ENCODE measurements around the gene KRTAP5-1.

DNA sequence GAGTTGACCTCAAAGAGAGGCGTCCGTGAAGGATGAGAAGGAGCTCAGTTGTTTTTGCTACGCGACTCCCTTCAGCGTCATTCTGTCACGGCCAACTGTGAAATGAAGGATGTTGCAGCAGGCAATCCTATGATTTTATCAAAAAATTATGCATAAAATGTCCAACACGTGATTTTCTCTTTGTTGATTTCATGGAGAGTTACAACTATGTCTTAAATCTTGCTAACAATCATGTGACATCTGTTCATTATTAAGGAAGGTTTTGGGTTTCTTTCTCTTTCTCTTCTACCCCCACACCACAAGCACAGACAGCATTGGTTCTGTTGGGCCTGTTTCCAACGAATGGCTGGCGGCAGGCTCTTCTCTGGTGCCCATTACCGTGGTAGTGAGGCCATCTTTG is 33.1 kb upstream of the KRTAP5-1 start:
- no peak for TF ChIP-seq RFX5 (IDR thresholded peaks at IDR 0.05)
- TF ChIP-seq, protein P1, sequence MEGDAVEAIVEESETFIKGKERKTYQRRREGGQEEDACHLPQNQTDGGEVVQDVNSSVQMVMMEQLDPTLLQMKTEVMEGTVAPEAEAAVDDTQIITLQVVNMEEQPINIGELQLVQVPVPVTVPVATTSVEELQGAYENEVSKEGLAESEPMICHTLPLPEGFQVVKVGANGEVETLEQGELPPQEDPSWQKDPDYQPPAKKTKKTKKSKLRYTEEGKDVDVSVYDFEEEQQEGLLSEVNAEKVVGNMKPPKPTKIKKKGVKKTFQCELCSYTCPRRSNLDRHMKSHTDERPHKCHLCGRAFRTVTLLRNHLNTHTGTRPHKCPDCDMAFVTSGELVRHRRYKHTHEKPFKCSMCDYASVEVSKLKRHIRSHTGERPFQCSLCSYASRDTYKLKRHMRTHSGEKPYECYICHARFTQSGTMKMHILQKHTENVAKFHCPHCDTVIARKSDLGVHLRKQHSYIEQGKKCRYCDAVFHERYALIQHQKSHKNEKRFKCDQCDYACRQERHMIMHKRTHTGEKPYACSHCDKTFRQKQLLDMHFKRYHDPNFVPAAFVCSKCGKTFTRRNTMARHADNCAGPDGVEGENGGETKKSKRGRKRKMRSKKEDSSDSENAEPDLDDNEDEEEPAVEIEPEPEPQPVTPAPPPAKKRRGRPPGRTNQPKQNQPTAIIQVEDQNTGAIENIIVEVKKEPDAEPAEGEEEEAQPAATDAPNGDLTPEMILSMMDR (IDR thresholded peaks at IDR 0.05), result no peak
- TF ChIP-seq RARB (CRISPR knock-in tag; IDR thresholded peaks at IDR 0.05), result no peak
- no peak for TF ChIP-seq HDAC2 (IDR thresholded peaks at IDR 0.05)
- TF ChIP-seq CHD2 (IDR thresholded peaks at IDR 0.05; ENCODE audit: low read length, partially characterized antibody), result no peak
- TF ChIP-seq JUN (IDR thresholded peaks at IDR 0.05), result no peak
- TF ChIP-seq SMC3 (IDR thresholded peaks at IDR 0.05), result no peak
- TF ChIP-seq CEBPB (IDR thresholded peaks at IDR 0.05), result no peak
- no peak for TF ChIP-seq RAD21 (conservative IDR thresholded peaks at IDR 0.05 in 1 of 2, IDR thresholded peaks at IDR 0.05 in 1 of 2)

Measured in A549 (cell line).